ENCODE measurements around the gene GTSF1L. TPM values are rescaled to one million over a fixed set of nuclear protein-coding genes. Genes with fewer than 3 reads are reported as not detected.

The GTSF1L gene
- total RNA-seq, 3 donors from 2014 or later: not detected

GRCh38 chr20:43755851-43756250, 29.0 kb upstream of the GTSF1L start:
- intact Hi-C loops (cut with DNase I; ENCODE audit: low total_unique reads): no loop called here
- no peak overlapping the region for H3K27ac ChIP-seq
- no peak for DNase-seq (ENCODE audit: low spot score in 2 of 2)

GRCh38 chr20:43755390-43755789, 28.6 kb upstream of the GTSF1L start:
- Histone ChIP-seq H3K27me3 (no peaks in the 10 kb centered on the region), H3K36me3 (no peaks in the 10 kb centered on the region), H3K27ac (no peak overlapping the region), H3K4me1 (no peaks in the 10 kb centered on the region), H3K9me3 (no peaks in the 10 kb centered on the region), H3K4me3 (no peak overlapping the region)
- intact Hi-C loops (cut with DNase I; ENCODE audit: low total_unique reads): no loop called here
- DNase-seq (ENCODE audit: low spot score in 2 of 2): no peak
- TF ChIP-seq POLR2AphosphoS5 (IDR thresholded peaks at IDR 0.05) (no peak), CTCF (IDR thresholded peaks at IDR 0.05) (no peak)

More at GRCh38 chr20:43755851-43756250, 29.0 kb upstream of the GTSF1L start:
- Histone ChIP-seq H3K36me3 (no peaks in the 10 kb centered on the region), H3K9me3 (no peaks in the 10 kb centered on the region), H3K4me3 (no peak overlapping the region), H3K27me3 (no peaks in the 10 kb centered on the region), H3K4me1 (no peaks in the 10 kb centered on the region)
- TF ChIP-seq POLR2A (IDR thresholded peaks at IDR 0.05) (no peak), CTCF (IDR thresholded peaks at IDR 0.05) (no peak), POLR2AphosphoS5 (IDR thresholded peaks at IDR 0.05) (no peak)

GRCh38 chr20:43752561-43753301, 25.9 kb upstream of the GTSF1L start:
- H3K27ac ChIP-seq: no peak overlapping the region
- H3K27me3 ChIP-seq: peaks cover 0 to 9% of the 10 kb centered on the region in 2 donors
- no peak overlapping the region for H3K4me3 ChIP-seq
- no peaks in the 10 kb centered on the region for H3K36me3 ChIP-seq
- no peak for DNase-seq (ENCODE audit: low spot score in 2 of 2)
- no peaks in the 10 kb centered on the region for H3K9me3 ChIP-seq
- no peaks in the 10 kb centered on the region for H3K4me1 ChIP-seq
- intact Hi-C loops (cut with DNase I; ENCODE audit: low total_unique reads): no loop called here
- no peak for TF ChIP-seq POLR2AphosphoS5 (IDR thresholded peaks at IDR 0.05)
- TF ChIP-seq CTCF (IDR thresholded peaks at IDR 0.05): no peak
- TF ChIP-seq POLR2A (IDR thresholded peaks at IDR 0.05): no peak

GRCh38 chr20:43752051-43752360, 25.2 kb upstream of the GTSF1L start:
- TF ChIP-seq POLR2AphosphoS5 (IDR thresholded peaks at IDR 0.05): no peak
- TF ChIP-seq CTCF (IDR thresholded peaks at IDR 0.05): no peak
- TF ChIP-seq POLR2A (IDR thresholded peaks at IDR 0.05): no peak
- intact Hi-C loops (cut with DNase I; ENCODE audit: low total_unique reads): no loop called here
- no peak overlapping the region for H3K4me3 ChIP-seq
- no peaks in the 10 kb centered on the region for H3K9me3 ChIP-seq
- no peak for DNase-seq (ENCODE audit: low spot score in 2 of 2)
- H3K27me3 ChIP-seq: peaks cover 0 to 10% of the 10 kb centered on the region in 2 donors
- no peak overlapping the region for H3K27ac ChIP-seq
- no peaks in the 10 kb centered on the region for H3K36me3 ChIP-seq
- no peaks in the 10 kb centered on the region for H3K4me1 ChIP-seq

- Histone ChIP-seq H3K36me3 (no peaks in the 10 kb centered on the region), H3K27me3 (peaks cover 0 to 10% of the 10 kb centered on the region in 2 donors), H3K27ac (no peak overlapping the region), H3K9me3 (no peaks in the 10 kb centered on the region), H3K4me1 (no peaks in the 10 kb centered on the region), H3K4me3 (no peak overlapping the region)
- intact Hi-C loops (cut with DNase I; ENCODE audit: low total_unique reads): no loop called here
- DNase-seq (ENCODE audit: low spot score in 2 of 2): no peak
- no peak for TF ChIP-seq CTCF (IDR thresholded peaks at IDR 0.05)
- no peak for TF ChIP-seq POLR2A (IDR thresholded peaks at IDR 0.05)
- no peak for TF ChIP-seq POLR2AphosphoS5 (IDR thresholded peaks at IDR 0.05)
These were observed 24.6 kb upstream of the GTSF1L start for GRCh38 chr20:43751167-43752050.

Measured in breast epithelium (tissue), 4 donors.